ENCODE data around the gene ERBB3.

The ERBB3 gene

DNA sequence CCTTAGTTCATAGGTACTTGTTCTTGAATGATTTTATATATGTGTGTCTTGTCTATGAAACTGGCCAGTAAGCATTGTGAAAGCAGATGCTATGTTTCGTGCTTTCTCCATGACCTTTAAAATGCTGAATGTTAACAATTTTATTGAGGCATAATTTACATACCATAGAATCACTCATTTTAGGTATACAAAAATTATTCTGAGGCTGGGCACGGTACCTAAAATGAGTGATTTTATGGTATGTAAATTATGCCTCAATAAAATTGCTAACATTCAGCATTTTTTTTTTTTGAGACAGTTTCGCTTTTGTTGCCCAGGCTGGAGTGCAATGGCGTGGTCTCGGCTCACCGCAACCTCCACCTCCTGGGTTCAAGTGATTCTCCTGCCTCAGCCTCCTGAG, 54.9 kb downstream of the ERBB3 start:
- no peak overlapping the region for H4K5ac ChIP-seq (ENCODE audit: low read length)
- H3K27me3 ChIP-seq (ENCODE audit: insufficient read depth, low read length, poor library complexity) = no peaks in the 10 kb centered on the region
- peaks cover 21% of the 10 kb centered on the region for H3K36me3 ChIP-seq (ENCODE audit: control insufficient read depth, insufficient read depth, low read length)
- DNase-seq = no peak
- no peak overlapping the region for H3K27ac ChIP-seq (ENCODE audit: low read depth, low read length)
- no peak overlapping the region for H3K9ac ChIP-seq (ENCODE audit: low read length)
- no peak overlapping the region for H3K18ac ChIP-seq (ENCODE audit: low read length)
- no peak overlapping the region for H3K4me3 ChIP-seq (ENCODE audit: low read length)
- H3K4ac ChIP-seq (ENCODE audit: low read depth, low read length) = no peak overlapping the region
- no peak overlapping the region for H4K8ac ChIP-seq (ENCODE audit: low read depth, low read length)
- H3K4me2 ChIP-seq (ENCODE audit: low read length) = no peak overlapping the region
- no peak overlapping the region for H3K56ac ChIP-seq (ENCODE audit: low read length)
- peaks cover 4% of the 10 kb centered on the region for H3K79me1 ChIP-seq (ENCODE audit: low read length)
- no peak overlapping the region for H2BK120ac ChIP-seq (ENCODE audit: low read depth, low read length)
- no CpG with 5 or more reads among the region's 6 CpGs for WGBS (ENCODE audit: extremely low coverage, insufficient coverage, low lambda C conversion rate)
- no peaks in the 10 kb centered on the region for H3K4me1 ChIP-seq (ENCODE audit: control insufficient read depth, low read depth, low read length)
- no peak overlapping the region for H2BK15ac ChIP-seq (replicated peaks; ENCODE audit: low read depth)
- H2AK5ac ChIP-seq (ENCODE audit: low read length) = no peak overlapping the region
- H3K79me2 ChIP-seq (ENCODE audit: control insufficient read depth, insufficient read depth, low read length) = no peaks in the 10 kb centered on the region
- no peak overlapping the region for H2BK5ac ChIP-seq (ENCODE audit: low read length)
- H3K23ac ChIP-seq (ENCODE audit: low read length) = no peak overlapping the region

DNA sequence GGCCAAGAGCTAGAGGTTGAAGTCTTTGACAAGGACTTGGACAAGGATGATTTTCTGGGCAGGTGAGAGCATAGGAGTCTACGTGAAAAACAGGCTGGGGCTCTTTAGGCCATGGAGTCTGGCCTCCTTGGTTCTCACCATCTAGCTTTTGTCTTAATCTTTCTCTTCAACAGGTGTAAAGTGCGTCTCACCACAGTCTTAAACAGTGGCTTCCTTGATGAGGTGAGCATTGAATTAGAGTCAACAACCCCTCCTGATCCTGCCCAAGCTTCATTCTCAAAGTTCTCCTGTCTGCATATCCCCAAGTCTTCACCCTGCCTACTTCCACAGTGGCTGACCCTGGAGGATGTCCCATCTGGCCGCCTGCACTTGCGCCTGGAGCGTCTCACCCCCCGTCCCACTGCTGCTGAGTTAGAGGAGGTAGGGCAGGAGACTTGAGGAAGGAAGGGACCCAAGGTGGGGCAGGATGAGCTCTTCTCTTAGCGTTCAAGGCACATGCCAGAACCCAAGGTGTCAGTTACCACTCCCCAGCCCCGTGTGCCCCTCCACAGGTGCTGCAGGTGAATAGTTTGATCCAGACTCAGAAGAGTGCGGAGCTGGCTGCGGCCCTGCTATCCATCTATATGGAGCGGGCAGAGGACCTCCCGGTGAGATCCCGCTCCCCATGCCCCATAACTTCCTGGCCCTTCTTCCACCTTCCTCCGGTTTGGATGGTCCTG, 58.0 kb downstream of the ERBB3 start:
- Histone ChIP-seq H3K4me1 (ENCODE audit: control insufficient read depth, low read depth, low read length) (no peaks in the 10 kb centered on the region), H3K36me3 (ENCODE audit: control insufficient read depth, insufficient read depth, low read length) (peaks cover 26% of the 10 kb centered on the region), H4K5ac (ENCODE audit: low read length) (no peak overlapping the region), H2BK15ac (replicated peaks; ENCODE audit: low read depth) (no peak overlapping the region), H3K9ac (ENCODE audit: low read length) (no peak overlapping the region), H3K4me2 (ENCODE audit: low read length) (no peak overlapping the region), H3K56ac (ENCODE audit: low read length) (no peak overlapping the region), H3K27ac (ENCODE audit: low read depth, low read length) (no peak overlapping the region), H3K79me1 (ENCODE audit: low read length) (no peaks in the 10 kb centered on the region), H3K4me3 (ENCODE audit: low read length) (no peak overlapping the region), H2BK120ac (ENCODE audit: low read depth, low read length) (no peak overlapping the region), H3K79me2 (ENCODE audit: control insufficient read depth, insufficient read depth, low read length) (no peaks in the 10 kb centered on the region), H2BK5ac (ENCODE audit: low read length) (no peak overlapping the region), H3K27me3 (ENCODE audit: insufficient read depth, low read length, poor library complexity) (no peaks in the 10 kb centered on the region), H3K4ac (ENCODE audit: low read depth, low read length) (no peak overlapping the region), H2AK5ac (ENCODE audit: low read length) (no peak overlapping the region), H4K8ac (ENCODE audit: low read depth, low read length) (no peak overlapping the region), H3K23ac (ENCODE audit: low read length) (no peak overlapping the region), H3K18ac (ENCODE audit: low read length) (no peak overlapping the region)
- no CpG with 5 or more reads among the region's 14 CpGs for WGBS (ENCODE audit: extremely low coverage, insufficient coverage, low lambda C conversion rate)
- no peak for DNase-seq

DNA sequence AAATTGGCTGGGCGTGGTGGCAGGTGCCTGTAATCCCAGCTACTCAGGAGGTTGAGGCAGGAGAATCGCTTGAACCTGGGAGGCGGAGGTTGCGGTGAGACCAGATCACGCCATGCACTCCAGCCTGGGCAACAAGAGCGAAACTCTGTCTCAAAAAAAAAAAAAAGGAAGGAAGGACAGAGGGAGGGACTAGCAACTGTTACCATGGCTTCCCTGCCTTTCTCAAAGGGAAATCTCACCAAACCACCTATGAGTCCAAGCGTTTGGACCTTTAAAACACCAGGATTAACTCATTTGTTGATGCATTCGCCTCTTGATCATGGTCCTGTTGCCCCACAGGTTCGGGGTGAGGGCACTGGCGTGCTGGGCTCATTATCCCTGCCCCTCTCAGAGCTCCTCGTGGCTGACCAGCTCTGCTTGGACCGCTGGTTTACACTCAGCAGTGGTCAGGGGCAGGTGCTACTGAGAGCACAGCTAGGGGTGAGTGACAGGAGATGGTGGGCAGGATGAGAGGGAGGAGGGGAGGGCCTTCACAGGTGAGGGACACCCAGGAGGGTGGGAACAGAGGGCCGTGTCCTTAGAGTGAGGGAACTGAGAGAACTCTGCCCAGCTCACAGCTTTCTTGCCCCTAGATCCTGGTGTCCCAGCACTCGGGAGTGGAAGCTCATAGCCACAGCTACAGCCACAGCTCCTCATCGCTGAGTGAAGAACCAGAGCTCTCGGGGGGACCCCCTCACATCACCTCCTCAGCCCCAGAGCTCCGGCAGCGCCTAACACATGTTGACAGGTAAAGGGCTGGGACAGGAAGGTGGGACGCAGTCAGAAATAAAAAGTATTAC, 62.2 kb downstream of the ERBB3 start:
- H4K8ac ChIP-seq (ENCODE audit: low read depth, low read length) = no peak overlapping the region
- H3K23ac ChIP-seq (ENCODE audit: low read length) = no peak overlapping the region
- no peak overlapping the region for H3K18ac ChIP-seq (ENCODE audit: low read length)
- H3K27ac ChIP-seq (ENCODE audit: low read depth, low read length) = no peak overlapping the region
- no peak overlapping the region for H2BK5ac ChIP-seq (ENCODE audit: low read length)
- H3K4me3 ChIP-seq (ENCODE audit: low read length) = no peak overlapping the region
- no peaks in the 10 kb centered on the region for H3K27me3 ChIP-seq (ENCODE audit: insufficient read depth, low read length, poor library complexity)
- no peak overlapping the region for H2BK120ac ChIP-seq (ENCODE audit: low read depth, low read length)
- no peak overlapping the region for H3K9ac ChIP-seq (ENCODE audit: low read length)
- no peak overlapping the region for H4K5ac ChIP-seq (ENCODE audit: low read length)
- no peaks in the 10 kb centered on the region for H3K79me2 ChIP-seq (ENCODE audit: control insufficient read depth, insufficient read depth, low read length)
- no peak for DNase-seq
- H3K4me2 ChIP-seq (ENCODE audit: low read length) = no peak overlapping the region
- H2BK15ac ChIP-seq (replicated peaks; ENCODE audit: low read depth) = no peak overlapping the region
- no peaks in the 10 kb centered on the region for H3K4me1 ChIP-seq (ENCODE audit: control insufficient read depth, low read depth, low read length)
- no peak overlapping the region for H3K56ac ChIP-seq (ENCODE audit: low read length)
- peaks cover 24% of the 10 kb centered on the region for H3K36me3 ChIP-seq (ENCODE audit: control insufficient read depth, insufficient read depth, low read length)
- H2AK5ac ChIP-seq (ENCODE audit: low read length) = no peak overlapping the region
- no peaks in the 10 kb centered on the region for H3K79me1 ChIP-seq (ENCODE audit: low read length)
- no CpG with 5 or more reads among the region's 19 CpGs for WGBS (ENCODE audit: extremely low coverage, insufficient coverage, low lambda C conversion rate)
- H3K4ac ChIP-seq (ENCODE audit: low read depth, low read length) = no peak overlapping the region

- no peak overlapping the region for H3K23ac ChIP-seq (ENCODE audit: low read length)
- H3K36me3 ChIP-seq (ENCODE audit: control insufficient read depth, insufficient read depth, low read length) = peaks cover 18% of the 10 kb centered on the region
- H3K18ac ChIP-seq (ENCODE audit: low read length) = no peak overlapping the region
- H3K4ac ChIP-seq (ENCODE audit: low read depth, low read length) = no peak overlapping the region
- H2BK15ac ChIP-seq (replicated peaks; ENCODE audit: low read depth) = no peak overlapping the region
- no peaks in the 10 kb centered on the region for H3K4me1 ChIP-seq (ENCODE audit: control insufficient read depth, low read depth, low read length)
- H2AK5ac ChIP-seq (ENCODE audit: low read length) = no peak overlapping the region
- no peaks in the 10 kb centered on the region for H3K79me2 ChIP-seq (ENCODE audit: control insufficient read depth, insufficient read depth, low read length)
- no peak overlapping the region for H2BK120ac ChIP-seq (ENCODE audit: low read depth, low read length)
- no peak overlapping the region for H3K4me3 ChIP-seq (ENCODE audit: low read length)
- no peak overlapping the region for H4K8ac ChIP-seq (ENCODE audit: low read depth, low read length)
- H4K5ac ChIP-seq (ENCODE audit: low read length) = no peak overlapping the region
- no CpG with 5 or more reads among the region's 4 CpGs for WGBS (ENCODE audit: extremely low coverage, insufficient coverage, low lambda C conversion rate)
- no peaks in the 10 kb centered on the region for H3K27me3 ChIP-seq (ENCODE audit: insufficient read depth, low read length, poor library complexity)
- no peak for DNase-seq
- H3K4me2 ChIP-seq (ENCODE audit: low read length) = no peak overlapping the region
- no peak overlapping the region for H2BK5ac ChIP-seq (ENCODE audit: low read length)
- H3K56ac ChIP-seq (ENCODE audit: low read length) = no peak overlapping the region
- no peak overlapping the region for H3K9ac ChIP-seq (ENCODE audit: low read length)
- no peaks in the 10 kb centered on the region for H3K79me1 ChIP-seq (ENCODE audit: low read length)
- no peak overlapping the region for H3K27ac ChIP-seq (ENCODE audit: low read depth, low read length)
Measured at GRCh38 chr12:56143217-56143616, 63.3 kb downstream of the ERBB3 start.

- no peak overlapping the region for H2AK5ac ChIP-seq (ENCODE audit: low read length)
- no peaks in the 10 kb centered on the region for H3K27me3 ChIP-seq (ENCODE audit: insufficient read depth, low read length, poor library complexity)
- no peak overlapping the region for H4K5ac ChIP-seq (ENCODE audit: low read length)
- H3K23ac ChIP-seq (ENCODE audit: low read length) = no peak overlapping the region
- no peak for DNase-seq
- no peak overlapping the region for H2BK15ac ChIP-seq (replicated peaks; ENCODE audit: low read depth)
- H3K4me2 ChIP-seq (ENCODE audit: low read length) = no peak overlapping the region
- H4K8ac ChIP-seq (ENCODE audit: low read depth, low read length) = no peak overlapping the region
- H3K27ac ChIP-seq (ENCODE audit: low read depth, low read length) = no peak overlapping the region
- H3K79me1 ChIP-seq (ENCODE audit: low read length) = no peaks in the 10 kb centered on the region
- no CpG with 5 or more reads among the region's 8 CpGs for WGBS (ENCODE audit: extremely low coverage, insufficient coverage, low lambda C conversion rate)
- H3K9ac ChIP-seq (ENCODE audit: low read length) = no peak overlapping the region
- no peak overlapping the region for H2BK5ac ChIP-seq (ENCODE audit: low read length)
- H3K4me1 ChIP-seq (ENCODE audit: control insufficient read depth, low read depth, low read length) = no peaks in the 10 kb centered on the region
- H3K18ac ChIP-seq (ENCODE audit: low read length) = no peak overlapping the region
- H3K4me3 ChIP-seq (ENCODE audit: low read length) = no peak overlapping the region
- peaks cover 11% of the 10 kb centered on the region for H3K36me3 ChIP-seq (ENCODE audit: control insufficient read depth, insufficient read depth, low read length)
- no peaks in the 10 kb centered on the region for H3K79me2 ChIP-seq (ENCODE audit: control insufficient read depth, insufficient read depth, low read length)
- no peak overlapping the region for H2BK120ac ChIP-seq (ENCODE audit: low read depth, low read length)
- no peak overlapping the region for H3K56ac ChIP-seq (ENCODE audit: low read length)
- H3K4ac ChIP-seq (ENCODE audit: low read depth, low read length) = no peak overlapping the region
Measured at GRCh38 chr12:56143870-56144269, 63.9 kb downstream of the ERBB3 start.
